ENCODE measurements around the gene CNTNAP2.

GRCh38 chr7:148437043-148437442, 2320.4 kb downstream of the CNTNAP2 start:
- TF ChIP-seq CTCF (conservative IDR thresholded peaks at IDR 0.05; ENCODE audit: low read length) = no peak
- TF ChIP-seq EZH2phosphoT487 (IDR thresholded peaks at IDR 0.05; ENCODE audit: borderline replicate concordance, low read depth, low read length) = no peak
